HEK293 (cell line): ENCODE results near the gene OBP2A.

Experiments
- CTCF ChIA-PET: fragments of 350-600 bp; formaldehyde crosslinking; extraction: SDS; loops from one replicate; lab custom pipeline; 2021; ENCODE audit warnings: antibody characterized with exemption; lab: Yijun Ruan, JAX
- POLR2A ChIA-PET: fragments of 300-600 bp; formaldehyde crosslinking; extraction: SDS; loops from one replicate; lab custom pipeline; 2020; ENCODE audit warnings: antibody characterized with exemption, inconsistent platforms; lab: Yijun Ruan, JAX
- H3K27ac ChIP-seq: fragments of 200-500 bp; sonication (Bioruptor generic); 2 replicates; pipeline ENCODE4 v1.5.1; 2014; ENCODE audit warnings: low read depth, low read length, control low read depth, inconsistent platforms; ENCODE audit errors: extremely low read depth
- H3K36me3 ChIP-seq, 2 experiments: fragments of 200-500 bp in 1 of 2; sonication (Bioruptor generic) in 1 of 2; 1 replicate in 1 of 2; 2 replicates in 1 of 2; pipeline ENCODE4 v1.5.1; 2014 to 2017; ENCODE audit warnings: inconsistent platforms in 2 of 2, low read length in 2 of 2; ENCODE audit not compliant: control insufficient read depth in 2 of 2, insufficient read depth in 1 of 2
- H3K4me1 ChIP-seq: fragments of 200-500 bp; sonication (Bioruptor generic); 2 replicates; pipeline ENCODE4 v1.5.1; 2014; ENCODE audit warnings: mild to moderate bottlenecking, low read length, inconsistent platforms; ENCODE audit not compliant: control insufficient read depth, insufficient read depth
- H3K4me3 ChIP-seq: 2 replicates; pipeline ENCODE4 v1.5.1; 2011; ENCODE audit warnings: low read depth, mild to moderate bottlenecking, control low read depth, low read length, moderate library complexity
- H3K9me3 ChIP-seq: fragments of 200-500 bp; sonication (Bioruptor generic); 2 replicates; pipeline ENCODE4 v1.5.1; 2014; ENCODE audit warnings: low read depth, low read length, inconsistent platforms; ENCODE audit not compliant: control insufficient read depth, insufficient read depth
- BCL11B ChIP-seq: fragments of 450-650 bp; formaldehyde crosslinking; IDR thresholded peaks from 2 replicates; pipeline ENCODE4 v1.5.1; 2016; ENCODE audit warnings: low read depth, missing biosample characterization, missing genetic modification characterization
- KLF9 ChIP-seq: fragments of 450-650 bp; formaldehyde crosslinking; IDR thresholded peaks from 2 replicates; pipeline ENCODE4 v1.5.1; 2016; ENCODE audit warnings: missing biosample characterization, missing genetic modification characterization, low read depth
- MEIS1 ChIP-seq: sonication (generic); formaldehyde crosslinking; IDR thresholded peaks from 2 replicates; pipeline ENCODE4 v1.8.1; 2022; ENCODE audit warnings: missing genetic modification reagents, mild to moderate bottlenecking, borderline replicate concordance
- SETDB1 ChIP-seq: IDR thresholded peaks from one replicate; pipeline ENCODE4 v1.6.1; 2017; ENCODE audit warnings: mild to moderate bottlenecking, low read length, moderate library complexity, mixed read lengths; ENCODE audit not compliant: insufficient read length
- YY2 ChIP-seq: fragments of 450-650 bp; formaldehyde crosslinking; IDR thresholded peaks from 2 replicates; pipeline ENCODE4 v1.5.1; 2016; ENCODE audit warnings: missing biosample characterization, missing genetic modification characterization
- ZNF132 ChIP-seq: fragments of 450-650 bp; formaldehyde crosslinking; IDR thresholded peaks from 2 replicates; pipeline ENCODE4 v1.5.1; 2017; ENCODE audit warnings: missing biosample characterization, missing genetic modification characterization, borderline replicate concordance
- ZNF184 ChIP-seq: fragments of 450-650 bp; IDR thresholded peaks from 2 replicates; pipeline ENCODE4 v1.5.1; 2018; ENCODE audit warnings: missing biosample characterization, mild to moderate bottlenecking, missing genetic modification characterization
- ZNF2 ChIP-seq: fragments of 450-650 bp; formaldehyde crosslinking; IDR thresholded peaks from 2 replicates; pipeline ENCODE4 v1.5.1; 2016; ENCODE audit warnings: missing biosample characterization, missing genetic modification characterization
- ZNF202 ChIP-seq: fragments of 450-650 bp; formaldehyde crosslinking; IDR thresholded peaks from 2 replicates; pipeline ENCODE4 v1.5.1; 2016; ENCODE audit warnings: missing biosample characterization, missing genetic modification characterization, borderline replicate concordance
- ZNF23 ChIP-seq: fragments of 450-650 bp; formaldehyde crosslinking; IDR thresholded peaks from 2 replicates; pipeline ENCODE4 v1.5.1; 2016; ENCODE audit warnings: missing biosample characterization, missing genetic modification characterization, borderline replicate concordance
- ZNF324 ChIP-seq: fragments of 450-650 bp; formaldehyde crosslinking; IDR thresholded peaks from 2 replicates; pipeline ENCODE4 v1.5.1; 2016; ENCODE audit warnings: missing biosample characterization, missing genetic modification characterization
- ZNF626 ChIP-seq: fragments of 450-650 bp; sonication (Bioruptor Pico); formaldehyde crosslinking; IDR thresholded peaks from 2 replicates; pipeline ENCODE4 v1.5.1; 2018; ENCODE audit warnings: missing biosample characterization, missing genetic modification characterization, inconsistent platforms
- ZNF747 ChIP-seq: fragments of 450-650 bp; formaldehyde crosslinking; IDR thresholded peaks from 2 replicates; pipeline ENCODE4 v1.5.1; 2016; ENCODE audit warnings: missing biosample characterization, missing genetic modification characterization
- ZNF768 ChIP-seq: fragments of 450-650 bp; formaldehyde crosslinking; IDR thresholded peaks from 2 replicates; pipeline ENCODE4 v1.5.1; 2018; ENCODE audit warnings: missing biosample characterization, mild to moderate bottlenecking, missing genetic modification characterization
- TF ChIP-seq, protein P1 (sequence below): fragments of 450-650 bp; formaldehyde crosslinking; IDR thresholded peaks from 2 replicates; pipeline ENCODE4 v1.5.1; 2016; ENCODE audit warnings: missing biosample characterization, missing genetic modification characterization
- TF ChIP-seq, protein P2 (sequence below): fragments of 450-650 bp; formaldehyde crosslinking; IDR thresholded peaks from 2 replicates; pipeline ENCODE4 v1.5.1; 2016; ENCODE audit warnings: missing biosample characterization, missing genetic modification characterization
- TF ChIP-seq, protein P3 (sequence below): fragments of 450-650 bp; formaldehyde crosslinking; IDR thresholded peaks from 2 replicates; pipeline ENCODE4 v1.5.1; 2016; ENCODE audit warnings: missing biosample characterization, missing genetic modification characterization
- TF ChIP-seq, protein P4 (sequence below): fragments of 450-650 bp; formaldehyde crosslinking; IDR thresholded peaks from 2 replicates; pipeline ENCODE4 v1.5.0; 2017; ENCODE audit warnings: missing biosample characterization, missing genetic modification characterization, borderline replicate concordance
- TF ChIP-seq, protein P5 (sequence below): fragments of 450-650 bp; formaldehyde crosslinking; IDR thresholded peaks from 2 replicates; pipeline ENCODE4 v1.5.1; 2016; ENCODE audit warnings: missing biosample characterization, missing genetic modification characterization, borderline replicate concordance

Gene OBP2A

DNA sequence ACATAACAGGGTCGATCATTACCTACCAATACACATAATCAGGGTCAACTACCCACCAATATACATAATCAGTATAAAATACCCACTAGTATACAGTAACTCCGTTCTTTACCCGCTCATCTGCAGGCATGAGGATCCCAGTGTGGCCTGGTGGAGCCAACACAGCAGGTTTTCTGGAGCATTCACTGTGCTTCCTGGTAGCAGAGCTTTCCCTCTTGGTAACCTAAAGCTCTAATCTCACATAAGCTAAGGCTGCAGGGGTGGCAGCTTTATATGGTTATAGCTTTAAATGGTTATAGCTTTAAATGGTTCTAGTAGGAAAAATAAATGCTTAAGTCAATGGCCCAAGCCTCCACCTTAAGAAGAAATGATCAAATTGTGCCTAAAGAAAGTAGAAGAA is 12.8 kb upstream of the OBP2A start:
- TF ChIP-seq, protein P1, sequence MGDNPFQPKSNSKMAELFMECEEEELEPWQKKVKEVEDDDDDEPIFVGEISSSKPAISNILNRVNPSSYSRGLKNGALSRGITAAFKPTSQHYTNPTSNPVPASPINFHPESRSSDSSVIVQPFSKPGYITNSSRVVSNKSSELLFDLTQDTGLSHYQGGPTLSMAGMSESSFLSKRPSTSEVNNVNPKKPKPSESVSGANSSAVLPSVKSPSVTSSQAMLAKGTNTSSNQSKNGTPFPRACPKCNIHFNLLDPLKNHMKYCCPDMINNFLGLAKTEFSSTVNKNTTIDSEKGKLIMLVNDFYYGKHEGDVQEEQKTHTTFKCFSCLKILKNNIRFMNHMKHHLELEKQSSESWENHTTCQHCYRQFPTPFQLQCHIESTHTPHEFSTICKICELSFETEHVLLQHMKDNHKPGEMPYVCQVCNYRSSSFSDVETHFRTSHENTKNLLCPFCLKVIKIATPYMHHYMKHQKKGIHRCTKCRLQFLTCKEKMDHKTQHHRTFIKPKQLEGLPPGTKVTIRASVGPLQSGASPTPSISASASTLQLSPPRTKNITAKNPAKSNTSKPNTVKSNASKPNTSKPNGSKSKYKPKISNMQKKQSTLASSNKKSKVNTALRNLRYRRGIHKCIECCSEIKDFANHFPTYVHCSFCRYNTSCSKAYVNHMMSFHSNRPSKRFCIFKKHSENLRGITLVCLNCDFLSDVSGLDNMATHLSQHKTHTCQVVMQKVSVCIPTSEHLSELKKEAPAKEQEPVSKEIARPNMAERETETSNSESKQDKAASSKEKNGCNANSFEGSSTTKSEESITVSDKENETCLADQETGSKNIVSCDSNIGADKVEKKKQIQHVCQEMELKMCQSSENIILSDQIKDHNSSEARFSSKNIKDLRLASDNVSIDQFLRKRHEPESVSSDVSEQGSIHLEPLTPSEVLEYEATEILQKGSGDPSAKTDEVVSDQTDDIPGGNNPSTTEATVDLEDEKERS, result no peak
- no peak for TF ChIP-seq ZNF747 (tag by site-specific recombination)
- no peak for TF ChIP-seq ZNF2 (tag by site-specific recombination)
- no peak for TF ChIP-seq BCL11B (tag by site-specific recombination)
- TF ChIP-seq SETDB1, result no peak
- no peak for TF ChIP-seq ZNF768
- no peak for TF ChIP-seq MEIS1 (CRISPR knock-in tag)
- no peak for TF ChIP-seq YY2 (tag by site-specific recombination)
- no peak for TF ChIP-seq ZNF23 (tag by site-specific recombination)
- TF ChIP-seq KLF9, result no peak
- TF ChIP-seq ZNF202, result no peak
- TF ChIP-seq ZNF132 (tag by site-specific recombination), result no peak
- TF ChIP-seq, protein P2, sequence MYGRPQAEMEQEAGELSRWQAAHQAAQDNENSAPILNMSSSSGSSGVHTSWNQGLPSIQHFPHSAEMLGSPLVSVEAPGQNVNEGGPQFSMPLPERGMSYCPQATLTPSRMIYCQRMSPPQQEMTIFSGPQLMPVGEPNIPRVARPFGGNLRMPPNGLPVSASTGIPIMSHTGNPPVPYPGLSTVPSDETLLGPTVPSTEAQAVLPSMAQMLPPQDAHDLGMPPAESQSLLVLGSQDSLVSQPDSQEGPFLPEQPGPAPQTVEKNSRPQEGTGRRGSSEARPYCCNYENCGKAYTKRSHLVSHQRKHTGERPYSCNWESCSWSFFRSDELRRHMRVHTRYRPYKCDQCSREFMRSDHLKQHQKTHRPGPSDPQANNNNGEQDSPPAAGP, result no peak
- TF ChIP-seq ZNF324 (tag by site-specific recombination), result no peak
- no peak for TF ChIP-seq ZNF626 (tag by site-specific recombination)
- TF ChIP-seq, protein P3, sequence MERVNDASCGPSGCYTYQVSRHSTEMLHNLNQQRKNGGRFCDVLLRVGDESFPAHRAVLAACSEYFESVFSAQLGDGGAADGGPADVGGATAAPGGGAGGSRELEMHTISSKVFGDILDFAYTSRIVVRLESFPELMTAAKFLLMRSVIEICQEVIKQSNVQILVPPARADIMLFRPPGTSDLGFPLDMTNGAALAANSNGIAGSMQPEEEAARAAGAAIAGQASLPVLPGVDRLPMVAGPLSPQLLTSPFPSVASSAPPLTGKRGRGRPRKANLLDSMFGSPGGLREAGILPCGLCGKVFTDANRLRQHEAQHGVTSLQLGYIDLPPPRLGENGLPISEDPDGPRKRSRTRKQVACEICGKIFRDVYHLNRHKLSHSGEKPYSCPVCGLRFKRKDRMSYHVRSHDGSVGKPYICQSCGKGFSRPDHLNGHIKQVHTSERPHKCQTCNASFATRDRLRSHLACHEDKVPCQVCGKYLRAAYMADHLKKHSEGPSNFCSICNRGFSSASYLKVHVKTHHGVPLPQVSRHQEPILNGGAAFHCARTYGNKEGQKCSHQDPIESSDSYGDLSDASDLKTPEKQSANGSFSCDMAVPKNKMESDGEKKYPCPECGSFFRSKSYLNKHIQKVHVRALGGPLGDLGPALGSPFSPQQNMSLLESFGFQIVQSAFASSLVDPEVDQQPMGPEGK (tag by site-specific recombination), result no peak
- no peak for TF ChIP-seq ZNF184 (tag by site-specific recombination)
- TF ChIP-seq, protein P4, sequence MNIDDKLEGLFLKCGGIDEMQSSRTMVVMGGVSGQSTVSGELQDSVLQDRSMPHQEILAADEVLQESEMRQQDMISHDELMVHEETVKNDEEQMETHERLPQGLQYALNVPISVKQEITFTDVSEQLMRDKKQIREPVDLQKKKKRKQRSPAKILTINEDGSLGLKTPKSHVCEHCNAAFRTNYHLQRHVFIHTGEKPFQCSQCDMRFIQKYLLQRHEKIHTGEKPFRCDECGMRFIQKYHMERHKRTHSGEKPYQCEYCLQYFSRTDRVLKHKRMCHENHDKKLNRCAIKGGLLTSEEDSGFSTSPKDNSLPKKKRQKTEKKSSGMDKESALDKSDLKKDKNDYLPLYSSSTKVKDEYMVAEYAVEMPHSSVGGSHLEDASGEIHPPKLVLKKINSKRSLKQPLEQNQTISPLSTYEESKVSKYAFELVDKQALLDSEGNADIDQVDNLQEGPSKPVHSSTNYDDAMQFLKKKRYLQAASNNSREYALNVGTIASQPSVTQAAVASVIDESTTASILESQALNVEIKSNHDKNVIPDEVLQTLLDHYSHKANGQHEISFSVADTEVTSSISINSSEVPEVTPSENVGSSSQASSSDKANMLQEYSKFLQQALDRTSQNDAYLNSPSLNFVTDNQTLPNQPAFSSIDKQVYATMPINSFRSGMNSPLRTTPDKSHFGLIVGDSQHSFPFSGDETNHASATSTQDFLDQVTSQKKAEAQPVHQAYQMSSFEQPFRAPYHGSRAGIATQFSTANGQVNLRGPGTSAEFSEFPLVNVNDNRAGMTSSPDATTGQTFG (tag by site-specific recombination), result no peak
- TF ChIP-seq, protein P5, sequence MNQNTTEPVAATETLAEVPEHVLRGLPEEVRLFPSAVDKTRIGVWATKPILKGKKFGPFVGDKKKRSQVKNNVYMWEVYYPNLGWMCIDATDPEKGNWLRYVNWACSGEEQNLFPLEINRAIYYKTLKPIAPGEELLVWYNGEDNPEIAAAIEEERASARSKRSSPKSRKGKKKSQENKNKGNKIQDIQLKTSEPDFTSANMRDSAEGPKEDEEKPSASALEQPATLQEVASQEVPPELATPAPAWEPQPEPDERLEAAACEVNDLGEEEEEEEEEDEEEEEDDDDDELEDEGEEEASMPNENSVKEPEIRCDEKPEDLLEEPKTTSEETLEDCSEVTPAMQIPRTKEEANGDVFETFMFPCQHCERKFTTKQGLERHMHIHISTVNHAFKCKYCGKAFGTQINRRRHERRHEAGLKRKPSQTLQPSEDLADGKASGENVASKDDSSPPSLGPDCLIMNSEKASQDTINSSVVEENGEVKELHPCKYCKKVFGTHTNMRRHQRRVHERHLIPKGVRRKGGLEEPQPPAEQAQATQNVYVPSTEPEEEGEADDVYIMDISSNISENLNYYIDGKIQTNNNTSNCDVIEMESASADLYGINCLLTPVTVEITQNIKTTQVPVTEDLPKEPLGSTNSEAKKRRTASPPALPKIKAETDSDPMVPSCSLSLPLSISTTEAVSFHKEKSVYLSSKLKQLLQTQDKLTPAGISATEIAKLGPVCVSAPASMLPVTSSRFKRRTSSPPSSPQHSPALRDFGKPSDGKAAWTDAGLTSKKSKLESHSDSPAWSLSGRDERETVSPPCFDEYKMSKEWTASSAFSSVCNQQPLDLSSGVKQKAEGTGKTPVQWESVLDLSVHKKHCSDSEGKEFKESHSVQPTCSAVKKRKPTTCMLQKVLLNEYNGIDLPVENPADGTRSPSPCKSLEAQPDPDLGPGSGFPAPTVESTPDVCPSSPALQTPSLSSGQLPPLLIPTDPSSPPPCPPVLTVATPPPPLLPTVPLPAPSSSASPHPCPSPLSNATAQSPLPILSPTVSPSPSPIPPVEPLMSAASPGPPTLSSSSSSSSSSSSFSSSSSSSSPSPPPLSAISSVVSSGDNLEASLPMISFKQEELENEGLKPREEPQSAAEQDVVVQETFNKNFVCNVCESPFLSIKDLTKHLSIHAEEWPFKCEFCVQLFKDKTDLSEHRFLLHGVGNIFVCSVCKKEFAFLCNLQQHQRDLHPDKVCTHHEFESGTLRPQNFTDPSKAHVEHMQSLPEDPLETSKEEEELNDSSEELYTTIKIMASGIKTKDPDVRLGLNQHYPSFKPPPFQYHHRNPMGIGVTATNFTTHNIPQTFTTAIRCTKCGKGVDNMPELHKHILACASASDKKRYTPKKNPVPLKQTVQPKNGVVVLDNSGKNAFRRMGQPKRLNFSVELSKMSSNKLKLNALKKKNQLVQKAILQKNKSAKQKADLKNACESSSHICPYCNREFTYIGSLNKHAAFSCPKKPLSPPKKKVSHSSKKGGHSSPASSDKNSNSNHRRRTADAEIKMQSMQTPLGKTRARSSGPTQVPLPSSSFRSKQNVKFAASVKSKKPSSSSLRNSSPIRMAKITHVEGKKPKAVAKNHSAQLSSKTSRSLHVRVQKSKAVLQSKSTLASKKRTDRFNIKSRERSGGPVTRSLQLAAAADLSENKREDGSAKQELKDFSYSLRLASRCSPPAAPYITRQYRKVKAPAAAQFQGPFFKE (tag by site-specific recombination), result no peak
- H3K36me3 ChIP-seq, result no peaks in the 10 kb centered on the region
- H3K4me3 ChIP-seq, result no peak overlapping the region
- H3K27ac ChIP-seq, result no peak overlapping the region
- ChIA-PET CTCF (interaction anchor here (0.7 kb wide), 1 partner anchor 28 kb away, joined by 3 read pairs; no protein-coding TSS in a partner anchor), POLR2A (interaction anchor here (0.9 kb wide), 1 partner anchor 8 kb away, joined by 3 read pairs; no protein-coding TSS in a partner anchor)
- H3K4me1 ChIP-seq, result no peaks in the 10 kb centered on the region
- no peaks in the 10 kb centered on the region for H3K9me3 ChIP-seq
